ENCODE measurements around the gene ZYG11A.

DNA sequence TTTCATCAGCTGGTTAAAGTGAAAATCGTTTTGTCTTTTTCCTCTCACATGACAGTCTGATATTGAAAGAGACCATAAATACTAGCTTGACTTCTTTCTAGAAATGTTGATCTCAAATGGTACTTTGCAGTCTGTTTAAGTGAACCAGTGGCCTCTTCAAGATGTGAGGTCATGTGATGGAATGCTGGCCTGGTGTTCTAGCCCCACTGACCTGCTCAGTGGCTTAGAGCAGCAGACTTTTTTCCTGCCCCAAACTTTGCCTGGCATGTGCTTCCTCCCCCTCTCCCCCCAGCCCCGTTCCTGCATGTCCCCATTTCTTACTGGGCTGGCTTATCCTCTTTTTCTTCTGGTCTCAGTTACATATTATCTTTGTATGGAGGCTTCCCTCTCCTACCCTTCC, 34.3 kb downstream of the ZYG11A start:
- no peak for TF ChIP-seq ETV6 (CRISPR knock-in tag; IDR thresholded peaks at IDR 0.05)
- TF ChIP-seq, protein P1, sequence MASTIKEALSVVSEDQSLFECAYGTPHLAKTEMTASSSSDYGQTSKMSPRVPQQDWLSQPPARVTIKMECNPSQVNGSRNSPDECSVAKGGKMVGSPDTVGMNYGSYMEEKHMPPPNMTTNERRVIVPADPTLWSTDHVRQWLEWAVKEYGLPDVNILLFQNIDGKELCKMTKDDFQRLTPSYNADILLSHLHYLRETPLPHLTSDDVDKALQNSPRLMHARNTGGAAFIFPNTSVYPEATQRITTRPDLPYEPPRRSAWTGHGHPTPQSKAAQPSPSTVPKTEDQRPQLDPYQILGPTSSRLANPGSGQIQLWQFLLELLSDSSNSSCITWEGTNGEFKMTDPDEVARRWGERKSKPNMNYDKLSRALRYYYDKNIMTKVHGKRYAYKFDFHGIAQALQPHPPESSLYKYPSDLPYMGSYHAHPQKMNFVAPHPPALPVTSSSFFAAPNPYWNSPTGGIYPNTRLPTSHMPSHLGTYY (CRISPR knock-in tag; IDR thresholded peaks at IDR 0.05): no peak
- TF ChIP-seq, protein P2, sequence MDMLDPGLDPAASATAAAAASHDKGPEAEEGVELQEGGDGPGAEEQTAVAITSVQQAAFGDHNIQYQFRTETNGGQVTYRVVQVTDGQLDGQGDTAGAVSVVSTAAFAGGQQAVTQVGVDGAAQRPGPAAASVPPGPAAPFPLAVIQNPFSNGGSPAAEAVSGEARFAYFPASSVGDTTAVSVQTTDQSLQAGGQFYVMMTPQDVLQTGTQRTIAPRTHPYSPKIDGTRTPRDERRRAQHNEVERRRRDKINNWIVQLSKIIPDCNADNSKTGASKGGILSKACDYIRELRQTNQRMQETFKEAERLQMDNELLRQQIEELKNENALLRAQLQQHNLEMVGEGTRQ (CRISPR knock-in tag; IDR thresholded peaks at IDR 0.05): peak; percentile 69
- TF ChIP-seq, protein P3, sequence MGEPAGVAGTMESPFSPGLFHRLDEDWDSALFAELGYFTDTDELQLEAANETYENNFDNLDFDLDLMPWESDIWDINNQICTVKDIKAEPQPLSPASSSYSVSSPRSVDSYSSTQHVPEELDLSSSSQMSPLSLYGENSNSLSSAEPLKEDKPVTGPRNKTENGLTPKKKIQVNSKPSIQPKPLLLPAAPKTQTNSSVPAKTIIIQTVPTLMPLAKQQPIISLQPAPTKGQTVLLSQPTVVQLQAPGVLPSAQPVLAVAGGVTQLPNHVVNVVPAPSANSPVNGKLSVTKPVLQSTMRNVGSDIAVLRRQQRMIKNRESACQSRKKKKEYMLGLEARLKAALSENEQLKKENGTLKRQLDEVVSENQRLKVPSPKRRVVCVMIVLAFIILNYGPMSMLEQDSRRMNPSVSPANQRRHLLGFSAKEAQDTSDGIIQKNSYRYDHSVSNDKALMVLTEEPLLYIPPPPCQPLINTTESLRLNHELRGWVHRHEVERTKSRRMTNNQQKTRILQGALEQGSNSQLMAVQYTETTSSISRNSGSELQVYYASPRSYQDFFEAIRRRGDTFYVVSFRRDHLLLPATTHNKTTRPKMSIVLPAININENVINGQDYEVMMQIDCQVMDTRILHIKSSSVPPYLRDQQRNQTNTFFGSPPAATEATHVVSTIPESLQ (CRISPR knock-in tag; IDR thresholded peaks at IDR 0.05): no peak
- TF ChIP-seq, protein P4, sequence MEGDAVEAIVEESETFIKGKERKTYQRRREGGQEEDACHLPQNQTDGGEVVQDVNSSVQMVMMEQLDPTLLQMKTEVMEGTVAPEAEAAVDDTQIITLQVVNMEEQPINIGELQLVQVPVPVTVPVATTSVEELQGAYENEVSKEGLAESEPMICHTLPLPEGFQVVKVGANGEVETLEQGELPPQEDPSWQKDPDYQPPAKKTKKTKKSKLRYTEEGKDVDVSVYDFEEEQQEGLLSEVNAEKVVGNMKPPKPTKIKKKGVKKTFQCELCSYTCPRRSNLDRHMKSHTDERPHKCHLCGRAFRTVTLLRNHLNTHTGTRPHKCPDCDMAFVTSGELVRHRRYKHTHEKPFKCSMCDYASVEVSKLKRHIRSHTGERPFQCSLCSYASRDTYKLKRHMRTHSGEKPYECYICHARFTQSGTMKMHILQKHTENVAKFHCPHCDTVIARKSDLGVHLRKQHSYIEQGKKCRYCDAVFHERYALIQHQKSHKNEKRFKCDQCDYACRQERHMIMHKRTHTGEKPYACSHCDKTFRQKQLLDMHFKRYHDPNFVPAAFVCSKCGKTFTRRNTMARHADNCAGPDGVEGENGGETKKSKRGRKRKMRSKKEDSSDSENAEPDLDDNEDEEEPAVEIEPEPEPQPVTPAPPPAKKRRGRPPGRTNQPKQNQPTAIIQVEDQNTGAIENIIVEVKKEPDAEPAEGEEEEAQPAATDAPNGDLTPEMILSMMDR (IDR thresholded peaks at IDR 0.05): no peak
- no peak for TF ChIP-seq RELA (CRISPR knock-in tag; IDR thresholded peaks at IDR 0.05; ENCODE audit: borderline replicate concordance)
- TF ChIP-seq CREM (CRISPR knock-in tag; IDR thresholded peaks at IDR 0.05): no peak
- TF ChIP-seq, protein P5, sequence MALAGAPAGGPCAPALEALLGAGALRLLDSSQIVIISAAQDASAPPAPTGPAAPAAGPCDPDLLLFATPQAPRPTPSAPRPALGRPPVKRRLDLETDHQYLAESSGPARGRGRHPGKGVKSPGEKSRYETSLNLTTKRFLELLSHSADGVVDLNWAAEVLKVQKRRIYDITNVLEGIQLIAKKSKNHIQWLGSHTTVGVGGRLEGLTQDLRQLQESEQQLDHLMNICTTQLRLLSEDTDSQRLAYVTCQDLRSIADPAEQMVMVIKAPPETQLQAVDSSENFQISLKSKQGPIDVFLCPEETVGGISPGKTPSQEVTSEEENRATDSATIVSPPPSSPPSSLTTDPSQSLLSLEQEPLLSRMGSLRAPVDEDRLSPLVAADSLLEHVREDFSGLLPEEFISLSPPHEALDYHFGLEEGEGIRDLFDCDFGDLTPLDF (CRISPR knock-in tag; IDR thresholded peaks at IDR 0.05): no peak
- TF ChIP-seq, protein P6, sequence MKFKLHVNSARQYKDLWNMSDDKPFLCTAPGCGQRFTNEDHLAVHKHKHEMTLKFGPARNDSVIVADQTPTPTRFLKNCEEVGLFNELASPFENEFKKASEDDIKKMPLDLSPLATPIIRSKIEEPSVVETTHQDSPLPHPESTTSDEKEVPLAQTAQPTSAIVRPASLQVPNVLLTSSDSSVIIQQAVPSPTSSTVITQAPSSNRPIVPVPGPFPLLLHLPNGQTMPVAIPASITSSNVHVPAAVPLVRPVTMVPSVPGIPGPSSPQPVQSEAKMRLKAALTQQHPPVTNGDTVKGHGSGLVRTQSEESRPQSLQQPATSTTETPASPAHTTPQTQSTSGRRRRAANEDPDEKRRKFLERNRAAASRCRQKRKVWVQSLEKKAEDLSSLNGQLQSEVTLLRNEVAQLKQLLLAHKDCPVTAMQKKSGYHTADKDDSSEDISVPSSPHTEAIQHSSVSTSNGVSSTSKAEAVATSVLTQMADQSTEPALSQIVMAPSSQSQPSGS (CRISPR knock-in tag; IDR thresholded peaks at IDR 0.05; ENCODE audit: borderline replicate concordance, low read depth): no peak
- no peak for TF ChIP-seq SP1 (CRISPR knock-in tag; conservative IDR thresholded peaks at IDR 0.05)

Data from WTC11 (cell line).